Endothelial cell of umbilical vein (primary cell): ENCODE measurements around the gene PRRX1. TPM values are rescaled to one million over a fixed set of nuclear protein-coding genes. Genes with fewer than 3 reads are reported as not detected.

ENCODE experiments used
- BruUV-seq: library from RNA; stranded (reverse); fragments of 400-500 nt; replicated peaks from 2 replicates; lab custom pipeline; 2021; lab: Mats Ljungman, UMichigan
- CTCF ChIA-PET: fragments of 300-600, 350-600 bp; sonication (Branson Sonifier 250); formaldehyde crosslinking; loops from one replicate; lab custom pipeline; 2021; ENCODE audit warnings: antibody characterized with exemption, inconsistent platforms; lab: Charles Lee
- POLR2A ChIA-PET: fragments of 300-600, 350-600 bp; sonication (Branson Sonifier 250); formaldehyde crosslinking; loops from one replicate; lab custom pipeline; 2021; ENCODE audit warnings: antibody characterized with exemption, inconsistent platforms; lab: Charles Lee
- DNase-seq: peaks from one replicate; pipeline ENCODE4 v3.0.0-alpha.2; 2011; ENCODE audit warnings: low read depth, low spot score
- FAIRE-seq: peaks from 2 replicates; lab custom pipeline; 2011; peaks lifted over from hg19 to GRCh38; lab: Jason Lieb, UNC
- H2AFZ ChIP-seq: 2 replicates; pipeline ENCODE4 v1.6.0; 2012; ENCODE audit warnings: low read depth, low read length, control low read depth, inconsistent platforms
- H3K27ac ChIP-seq: 2 replicates; pipeline ENCODE4 v1.5.1; 2011; ENCODE audit warnings: low read depth, mild to moderate bottlenecking, control low read depth, low read length, moderate library complexity; ENCODE audit not compliant: insufficient read depth
- H3K27me3 ChIP-seq, 2 experiments: 2 replicates each; pipeline versions ENCODE4 v1.6.0 to v1.6.1; 2011; ENCODE audit warnings: low read length in 2 of 2, mixed read lengths in 1 of 2; ENCODE audit not compliant: control insufficient read depth in 2 of 2, insufficient read depth in 2 of 2
- H3K36me3 ChIP-seq, 2 experiments: 2 replicates in 1 of 2; 3 replicates in 1 of 2; pipeline ENCODE4 v1.5.1; 2011; ENCODE audit warnings: low read length in 2 of 2, mild to moderate bottlenecking in 1 of 2, moderate library complexity in 1 of 2; ENCODE audit not compliant: control insufficient read depth in 2 of 2, insufficient read depth in 2 of 2; ENCODE audit errors: extremely low read depth in 1 of 2
- H3K4me1 ChIP-seq: 3 replicates; pipeline ENCODE4 v1.5.1; 2011; ENCODE audit warnings: mild to moderate bottlenecking, low read length; ENCODE audit not compliant: control insufficient read depth, insufficient read depth; ENCODE audit errors: extremely low read depth
- H3K4me2 ChIP-seq: 2 replicates; pipeline ENCODE4 v1.6.1; 2011; ENCODE audit warnings: low read length, control low read depth, mixed read lengths; ENCODE audit not compliant: insufficient read depth
- H3K4me3 ChIP-seq, 3 experiments: fragments of 200-600 bp in 1 of 3; sonication (generic), shearing (Covaris generic) in 1 of 3; replicated peaks in 1 of 3; 2 replicates each; pipeline ENCODE4 v1.5.1; 2011 to 2016; ENCODE audit warnings: control low read depth in 3 of 3, low read length in 3 of 3, mild to moderate bottlenecking in 2 of 3, inconsistent platforms in 1 of 3, low read depth in 1 of 3, moderate library complexity in 1 of 3; ENCODE audit not compliant: insufficient read depth in 1 of 3
- H3K79me2 ChIP-seq: 2 replicates; pipeline ENCODE4 v1.6.0; 2012; ENCODE audit warnings: low read length, inconsistent platforms; ENCODE audit not compliant: control insufficient read depth, insufficient read depth
- H3K9ac ChIP-seq: replicated peaks from 2 replicates; pipeline ENCODE3; 2011; ENCODE audit warnings: low read length, control low read depth; ENCODE audit not compliant: insufficient read depth; ENCODE audit errors: extremely low read depth
- H3K9me1 ChIP-seq: replicated peaks from 3 replicates; pipeline ENCODE4 v1.6.0; 2011; ENCODE audit warnings: mild to moderate bottlenecking, low read length; ENCODE audit not compliant: control insufficient read depth, insufficient read depth; ENCODE audit errors: extremely low read depth
- H3K9me3 ChIP-seq: replicated peaks from 2 replicates; pipeline ENCODE4 v1.5.1; 2012; ENCODE audit warnings: low read length, inconsistent platforms; ENCODE audit not compliant: control insufficient read depth, insufficient read depth
- H4K20me1 ChIP-seq: replicated peaks from 2 replicates; pipeline ENCODE3; 2011; ENCODE audit warnings: mild to moderate bottlenecking, low read length; ENCODE audit not compliant: control insufficient read depth, insufficient read depth; ENCODE audit errors: extremely low read depth
- EZH2 ChIP-seq: IDR thresholded peaks from 2 replicates; pipeline ENCODE4 v1.6.1; 2012; ENCODE audit warnings: borderline replicate concordance, low read depth, mild to moderate bottlenecking, moderate library complexity, low read length, inconsistent platforms; ENCODE audit not compliant: severe bottlenecking
- FOS ChIP-seq: IDR thresholded peaks from 2 replicates; pipeline ENCODE4 v1.6.1; 2011; ENCODE audit warnings: mild to moderate bottlenecking, low read length, moderate library complexity, borderline replicate concordance; ENCODE audit not compliant: insufficient read depth
- GATA2 ChIP-seq: IDR thresholded peaks from 2 replicates; pipeline ENCODE4 v1.7.0; 2011; ENCODE audit warnings: low read depth, mild to moderate bottlenecking, moderate library complexity, mixed read lengths, low read length; ENCODE audit not compliant: insufficient read length, insufficient read depth
- JUN ChIP-seq: IDR thresholded peaks from 2 replicates; pipeline ENCODE4 v1.6.1; 2011; ENCODE audit warnings: borderline replicate concordance, low read depth; ENCODE audit not compliant: insufficient read length, insufficient read depth
- MYC ChIP-seq: IDR thresholded peaks from one replicate; pipeline ENCODE4 v1.6.1; 2011; ENCODE audit warnings: mild to moderate bottlenecking, low read depth, low read length
- POLR2A ChIP-seq: IDR thresholded peaks from 2 replicates; pipeline ENCODE4 v1.6.1; 2012; ENCODE audit warnings: low read depth, mild to moderate bottlenecking, control low read depth, low read length
- POLR2AphosphoS5 ChIP-seq: IDR thresholded peaks from 2 replicates; pipeline ENCODE4 v1.6.1; 2012; ENCODE audit warnings: low read depth, mild to moderate bottlenecking, control low read depth, low read length, moderate library complexity; ENCODE audit not compliant: insufficient read depth
- dilution Hi-C: fragments of 300-500 bp; cut with MboI; formaldehyde crosslinking; loops from one replicate; pipeline ENCODE4 v1.15.0; 2019; ENCODE audit warnings: low sequenced_read_pairs; ENCODE audit not compliant: extremely low pct_ligation_motif_present
- intact Hi-C: fragments of 100-400 bp; cut with micrococcal nuclease; formaldehyde crosslinking; loops from one replicate; pipeline ENCODE4 v1.10.0; 2022
- polyA plus RNA-seq, 4 experiments: library from polyadenylated mRNA; depleted of rRNA in 3 of 4; stranded (reverse) in 3 of 4; unstranded in 1 of 4; fragments of >200 nt; gene quantifications; 2 replicates each; pipeline versions ENCODE4 v1.2.1 to v1.2.3, GENCODE V29; 2011 to 2012; ENCODE audit warnings: missing spikeins in 1 of 4
- total RNA-seq: library from RNA; stranded (reverse); gene quantifications from 2 replicates; pipeline ENCODE4 v1.2.3, GENCODE V29; 2021
- TF ChIP-seq, protein P1 (sequence below), 2 donors: IDR thresholded peaks; 1 replicate in 1 of 2; 2 replicates in 1 of 2; pipeline ENCODE4 v1.5.1; 2011; ENCODE audit warnings: low read length in 2 of 2, mild to moderate bottlenecking in 2 of 2, moderate library complexity in 2 of 2, control low read depth in 1 of 2, inconsistent platforms in 1 of 2, low read depth in 1 of 2; ENCODE audit not compliant: insufficient read depth in 1 of 2; ENCODE audit errors: extremely low read depth in 1 of 2
- TF ChIP-seq, protein P2 (sequence below): IDR thresholded peaks from 2 replicates; pipeline ENCODE4 v1.6.1; 2011; ENCODE audit not compliant: insufficient read depth, insufficient read length

PRRX1 gene
- total and polyA plus RNA-seq, 2 donors (not counting 3 experiments of a cell fraction or from before 2014, with no cell fraction given): 0.03 TPM; not detected in 1

DNA sequence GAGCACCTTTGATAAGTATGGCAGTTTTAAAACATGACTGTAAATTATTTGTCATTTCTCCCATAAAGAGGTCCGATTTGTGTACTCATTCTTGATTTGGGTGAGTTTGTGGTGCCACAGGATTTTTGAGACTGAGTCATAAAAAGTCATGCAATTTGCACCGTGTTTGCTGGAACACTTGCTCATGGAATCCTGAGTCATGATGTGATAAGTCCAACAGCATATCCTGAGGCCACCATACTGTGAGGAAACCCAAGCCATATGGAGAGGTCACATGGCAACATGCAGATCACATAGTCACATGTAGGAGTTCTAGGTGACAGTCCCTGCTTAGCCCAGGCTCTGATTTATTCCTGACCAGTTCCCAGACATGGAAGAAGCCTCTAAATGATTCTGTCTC is 40.8 kb upstream of the PRRX1 start:
- Histone ChIP-seq H3K4me2 (no peak overlapping the region), H3K9ac (no peak overlapping the region), H3K9me3 (no peaks in the 10 kb centered on the region), H3K9me1 (no peaks in the 10 kb centered on the region), H2AFZ (no peak overlapping the region), H3K4me3 (no peak overlapping the region), H3K79me2 (no peaks in the 10 kb centered on the region), H4K20me1 (no peaks in the 10 kb centered on the region), H3K36me3 (no peaks in the 10 kb centered on the region), H3K27ac (no peak overlapping the region), H3K4me1 (no peaks in the 10 kb centered on the region), H3K27me3 (no peaks in the 10 kb centered on the region)
- CTCF ChIA-PET: no interaction called here
- no TSS peak for BruUV-seq
- DNase-seq (no peak), FAIRE-seq (no peak)
- TF ChIP-seq EZH2 (no peak), GATA2 (peak; percentile 46), JUN (no peak), POLR2AphosphoS5 (no peak), MYC (no peak), POLR2A (no peak), FOS (peak; percentile 65)
- TF ChIP-seq, protein P1, sequence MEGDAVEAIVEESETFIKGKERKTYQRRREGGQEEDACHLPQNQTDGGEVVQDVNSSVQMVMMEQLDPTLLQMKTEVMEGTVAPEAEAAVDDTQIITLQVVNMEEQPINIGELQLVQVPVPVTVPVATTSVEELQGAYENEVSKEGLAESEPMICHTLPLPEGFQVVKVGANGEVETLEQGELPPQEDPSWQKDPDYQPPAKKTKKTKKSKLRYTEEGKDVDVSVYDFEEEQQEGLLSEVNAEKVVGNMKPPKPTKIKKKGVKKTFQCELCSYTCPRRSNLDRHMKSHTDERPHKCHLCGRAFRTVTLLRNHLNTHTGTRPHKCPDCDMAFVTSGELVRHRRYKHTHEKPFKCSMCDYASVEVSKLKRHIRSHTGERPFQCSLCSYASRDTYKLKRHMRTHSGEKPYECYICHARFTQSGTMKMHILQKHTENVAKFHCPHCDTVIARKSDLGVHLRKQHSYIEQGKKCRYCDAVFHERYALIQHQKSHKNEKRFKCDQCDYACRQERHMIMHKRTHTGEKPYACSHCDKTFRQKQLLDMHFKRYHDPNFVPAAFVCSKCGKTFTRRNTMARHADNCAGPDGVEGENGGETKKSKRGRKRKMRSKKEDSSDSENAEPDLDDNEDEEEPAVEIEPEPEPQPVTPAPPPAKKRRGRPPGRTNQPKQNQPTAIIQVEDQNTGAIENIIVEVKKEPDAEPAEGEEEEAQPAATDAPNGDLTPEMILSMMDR (IDR thresholded peaks at IDR 0.05; ENCODE audit: extremely low read depth in 1 of 2, insufficient read depth in 1 of 2, low read depth in 1 of 2, low read length in 2 of 2): no peak
- TF ChIP-seq, protein P2, sequence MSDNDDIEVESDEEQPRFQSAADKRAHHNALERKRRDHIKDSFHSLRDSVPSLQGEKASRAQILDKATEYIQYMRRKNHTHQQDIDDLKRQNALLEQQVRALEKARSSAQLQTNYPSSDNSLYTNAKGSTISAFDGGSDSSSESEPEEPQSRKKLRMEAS: no peak
- POLR2A ChIA-PET: no interaction called here
- dilution Hi-C loops (no loop called here), intact Hi-C loops (no loop called here)
